HG03558 (cell line): ENCODE results near the gene MACROD1.
"Not testable (repeated sequence)": the region's sequence is repeated elsewhere in the genome, so short reads cannot be mapped to it uniquely, and the experiment has no call there.

Experiments
- ATAC-seq: cut with Tn5 transposase; IDR thresholded peaks from one replicate; pipeline ENCODE4 v1.9.1; 2021; ENCODE audit warnings: moderate number of reproducible peaks; ENCODE audit not compliant: unreplicated experiment; ENCODE audit errors: extremely low read depth

MACROD1 gene

DNA sequence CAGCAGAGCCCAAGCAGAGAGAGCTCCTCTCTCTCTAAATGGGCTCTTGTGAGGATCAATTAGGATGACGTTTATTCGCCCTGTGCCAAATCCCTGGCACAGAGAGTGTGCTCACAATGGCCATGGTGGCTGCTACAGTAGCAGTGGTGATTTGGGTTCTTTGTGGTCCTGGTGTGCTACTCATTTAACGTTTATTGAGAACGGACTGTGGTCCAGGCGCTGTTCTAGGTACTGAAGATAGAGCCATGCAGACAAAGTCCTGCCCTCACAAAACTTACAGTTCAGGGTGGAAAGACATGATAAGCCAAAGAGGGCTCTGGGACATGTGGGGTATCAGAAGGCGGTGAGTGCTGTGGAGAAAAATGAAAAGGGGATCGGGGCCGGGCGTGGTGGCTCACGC is 174.4 kb downstream of the MACROD1 start:
- no peak for ATAC-seq

- no peak for ATAC-seq
Observed at GRCh38 chr11:63986932-63987513, 178.9 kb downstream of the MACROD1 start.

DNA sequence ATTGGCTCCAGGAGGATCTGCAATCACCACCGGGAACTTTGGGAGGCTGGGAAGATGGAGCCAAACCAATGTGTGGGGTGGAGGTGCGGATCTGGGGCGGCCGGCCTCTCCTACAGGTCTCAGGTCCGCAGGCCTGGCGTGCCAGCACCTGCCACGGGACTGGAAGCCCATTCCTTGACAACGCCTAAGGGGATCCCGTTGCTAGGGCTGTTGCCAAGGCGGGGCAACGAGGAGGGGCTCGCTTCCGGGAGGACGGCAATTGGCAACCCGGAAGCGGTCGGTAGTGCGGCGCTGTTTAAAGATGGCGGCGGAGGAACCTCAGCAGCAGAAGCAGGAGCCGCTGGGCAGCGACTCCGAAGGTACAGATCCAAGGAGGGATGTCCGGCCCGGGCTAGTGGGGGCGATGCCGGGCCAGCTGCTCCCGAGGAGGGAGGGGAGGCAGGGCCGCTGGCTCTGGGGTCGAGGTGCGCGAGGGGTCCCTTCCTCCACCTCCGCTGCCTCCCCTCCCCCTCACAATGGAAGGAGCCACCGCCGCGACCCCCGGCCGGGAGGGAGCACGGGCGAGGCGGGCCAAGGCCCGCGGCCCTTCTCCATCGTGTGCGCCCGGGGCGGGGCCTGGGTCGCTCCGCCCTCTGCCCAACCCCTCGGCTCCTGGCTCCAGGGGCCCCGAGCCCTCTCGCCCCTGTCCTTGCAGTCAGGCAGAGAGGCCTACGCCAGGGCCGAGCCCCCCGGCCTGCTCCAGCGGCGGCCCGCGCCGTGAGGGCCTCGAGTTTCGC is 179.6 kb downstream of the MACROD1 start, which contains the start of gene OTUB1:
Gene OTUB1 (plus strand): TSS at position 283 of the 776 bp plus-strand sequence. CDS start 19 bp downstream, at position 302.
- no peak for ATAC-seq

DNA sequence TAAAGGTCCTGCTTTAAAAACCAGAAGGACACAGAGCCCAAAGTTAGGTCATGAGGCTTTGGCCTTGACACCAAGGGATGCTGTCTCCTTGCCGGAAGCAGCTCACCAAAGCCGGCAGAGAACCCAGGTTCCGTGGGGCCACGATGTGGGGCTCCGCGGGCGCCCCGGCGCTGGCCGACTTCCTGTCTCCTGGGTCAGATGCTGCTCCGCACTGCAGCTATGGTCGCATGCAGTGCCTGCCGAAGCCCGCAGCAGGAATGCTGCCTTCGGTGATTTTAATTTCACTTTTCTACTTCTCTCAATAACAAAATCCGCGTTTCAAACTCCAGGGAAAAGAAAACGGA is 180.1 kb downstream of the MACROD1 start:
- no peak for ATAC-seq

DNA sequence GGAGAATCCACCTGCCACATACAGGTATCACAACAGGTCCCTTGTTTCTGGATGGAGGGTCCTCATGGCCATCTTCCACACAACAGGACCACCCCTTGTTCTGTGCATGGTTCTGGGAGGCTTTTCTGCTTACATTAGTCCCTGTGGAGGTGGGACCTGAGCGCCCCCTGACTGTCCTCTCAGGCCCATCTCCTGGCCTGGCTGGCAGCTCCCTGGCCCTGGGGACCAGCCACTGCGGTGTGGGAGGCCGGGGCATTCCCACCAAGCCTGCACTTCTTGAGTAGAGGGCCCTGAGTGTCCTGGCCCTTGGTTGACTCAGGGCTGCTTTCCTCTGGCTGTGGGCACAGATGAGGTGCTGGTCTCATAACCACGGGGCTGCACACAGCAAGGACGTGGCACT is 186.5 kb downstream of the MACROD1 start:
- no peak for ATAC-seq

GRCh38 chr11:63978551-63979239 is 187.2 kb downstream of the MACROD1 start:
- ATAC-seq = no peak

DNA sequence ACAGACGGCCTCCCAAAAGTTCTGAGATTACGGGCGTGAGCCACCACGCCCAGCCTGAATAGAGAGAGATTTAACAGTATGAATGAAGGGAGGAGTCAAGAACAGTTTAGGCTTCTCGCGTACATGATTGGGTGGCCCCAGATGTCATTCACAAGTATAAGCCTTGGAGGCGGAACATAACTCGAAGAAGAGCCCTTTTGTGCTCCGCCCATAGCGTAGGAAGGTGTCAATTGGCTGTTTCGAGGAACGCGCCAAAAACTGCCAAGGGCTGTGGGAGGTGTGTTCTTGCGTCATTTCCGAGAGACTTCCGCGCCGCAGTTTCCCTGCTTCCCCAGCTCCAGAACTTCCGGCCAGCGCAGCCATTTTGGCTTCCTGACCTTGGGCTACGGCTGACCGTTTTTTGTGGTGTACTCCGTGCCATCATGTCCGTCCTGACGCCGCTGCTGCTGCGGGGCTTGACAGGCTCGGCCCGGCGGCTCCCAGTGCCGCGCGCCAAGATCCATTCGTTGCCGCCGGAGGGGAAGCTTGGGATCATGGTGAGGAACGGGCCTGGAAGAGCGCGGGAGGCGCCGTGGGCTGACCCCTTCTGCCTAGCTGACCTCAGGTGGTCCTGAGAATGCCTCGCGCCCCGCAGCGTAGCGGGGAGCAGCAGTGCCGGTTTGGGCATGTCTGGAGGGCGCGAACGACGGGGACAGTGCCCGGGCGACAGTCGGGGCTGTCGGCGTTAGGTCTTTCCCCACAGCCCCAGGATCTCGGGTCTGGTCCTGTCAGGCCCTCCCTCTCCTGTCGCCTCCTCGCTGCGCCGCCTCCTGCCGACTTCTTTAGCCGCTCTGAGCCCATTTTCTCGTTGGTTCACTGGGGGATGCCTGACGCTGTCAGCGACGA is 191.4 kb downstream of the MACROD1 start, which contains the start of gene COX8A:
Gene COX8A (plus strand): TSS at position 362 of the 885 bp plus-strand sequence. CDS start 61 bp downstream, at position 423.
- ATAC-seq = peak; percentile 89

DNA sequence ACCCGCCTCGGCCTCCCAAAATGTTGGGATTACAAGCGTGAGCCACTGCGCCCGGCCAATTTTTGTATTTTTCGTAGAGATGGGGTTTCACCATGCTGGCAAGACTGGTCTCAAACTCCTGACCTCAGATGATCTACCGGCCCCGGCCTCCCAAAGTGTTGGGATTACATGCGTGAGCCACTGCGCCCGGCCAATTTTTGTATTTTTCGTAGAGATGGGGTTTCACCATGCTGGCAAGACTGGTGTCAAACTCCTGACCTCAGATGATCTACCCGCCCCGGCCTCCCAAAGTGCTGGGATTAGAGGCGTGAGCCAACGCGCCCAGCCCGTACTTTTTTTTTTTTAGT is 192.0 kb downstream of the MACROD1 start:
- ATAC-seq = not testable (repeated sequence)

DNA sequence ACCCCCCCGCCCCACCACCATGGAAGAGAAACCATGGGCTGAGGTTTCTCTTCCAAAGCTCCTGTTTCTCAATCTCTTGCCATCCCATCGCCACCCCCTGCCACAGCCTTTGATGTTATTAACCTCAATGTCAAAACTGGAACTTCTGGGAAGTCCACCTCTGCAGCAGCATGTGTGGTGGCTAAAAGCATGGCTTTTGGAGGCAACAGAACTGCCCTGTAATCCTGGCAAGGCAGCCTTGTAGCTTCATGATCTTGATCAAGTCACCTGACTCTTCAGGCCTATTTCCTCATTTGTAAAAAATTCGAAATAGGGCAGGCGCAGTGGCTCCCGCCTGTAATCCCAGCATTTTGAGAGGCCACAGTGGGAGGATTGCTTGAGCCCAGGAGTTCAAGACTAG is 195.0 kb downstream of the MACROD1 start:
- no peak for ATAC-seq

DNA sequence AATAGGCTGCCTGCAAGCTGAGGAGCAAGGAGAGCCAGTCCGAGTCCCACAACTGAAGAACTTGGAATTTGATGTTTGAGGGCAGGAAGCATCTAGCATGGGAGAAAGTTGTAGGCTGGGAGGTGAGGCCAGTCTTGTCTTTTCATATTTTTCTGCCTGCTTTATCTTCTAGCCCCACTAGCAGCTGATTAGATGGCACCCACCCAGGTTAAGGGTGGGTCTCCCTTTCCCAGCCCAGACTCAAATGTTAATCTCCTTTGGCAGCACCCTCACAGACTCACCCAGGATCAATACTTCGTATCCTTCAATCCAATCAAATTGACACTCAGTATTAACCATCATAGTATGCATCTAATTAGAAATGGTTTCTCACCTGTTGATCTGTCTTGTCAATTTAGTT is 196.5 kb downstream of the MACROD1 start:
- no peak for ATAC-seq

GRCh38 chr11:63966444-63966843 is 199.5 kb downstream of the MACROD1 start:
- no peak for ATAC-seq

DNA sequence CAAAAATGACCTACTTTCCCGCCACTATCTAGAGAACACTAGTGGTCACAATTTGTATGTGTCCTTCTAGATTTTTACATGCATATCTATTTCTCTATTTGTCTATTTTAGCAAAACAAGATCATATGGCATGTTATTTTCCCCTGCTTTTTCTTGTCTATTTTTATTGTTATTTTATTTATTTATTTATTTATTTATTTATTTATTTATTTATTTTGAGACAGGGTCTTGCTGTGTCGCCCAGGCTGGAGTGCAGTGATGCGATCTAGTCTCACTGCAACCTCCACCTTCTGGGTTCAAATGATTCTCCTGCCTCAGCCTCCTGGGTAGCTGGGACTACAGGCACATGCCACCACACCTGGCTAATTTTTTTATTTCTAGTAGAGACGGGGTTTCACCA is 202.0 kb downstream of the MACROD1 start:
- ATAC-seq = not testable (repeated sequence)

- ATAC-seq = no peak
Observed at GRCh38 chr11:63961608-63962412, 204.1 kb downstream of the MACROD1 start.

DNA sequence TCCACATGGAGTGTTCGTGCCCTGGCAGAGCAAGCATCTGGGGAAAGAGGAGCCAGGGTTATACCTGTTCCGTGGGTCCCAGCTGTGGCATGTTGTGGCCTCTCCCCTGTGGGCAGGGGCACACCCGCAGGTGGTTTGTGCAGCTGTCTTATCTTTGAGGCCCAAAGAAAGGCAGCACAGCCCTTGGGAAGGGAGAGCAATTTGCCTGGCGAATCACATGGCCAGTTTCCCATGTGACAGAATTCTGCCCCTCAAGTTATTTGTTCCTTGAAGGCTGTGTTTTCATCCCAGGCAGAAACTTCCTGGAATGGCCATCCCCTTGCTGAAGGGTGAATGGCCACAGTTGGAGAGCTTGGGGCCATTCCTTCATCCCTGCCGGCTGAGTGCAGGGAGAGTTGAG is 207.9 kb downstream of the MACROD1 start:
- no peak for ATAC-seq

DNA sequence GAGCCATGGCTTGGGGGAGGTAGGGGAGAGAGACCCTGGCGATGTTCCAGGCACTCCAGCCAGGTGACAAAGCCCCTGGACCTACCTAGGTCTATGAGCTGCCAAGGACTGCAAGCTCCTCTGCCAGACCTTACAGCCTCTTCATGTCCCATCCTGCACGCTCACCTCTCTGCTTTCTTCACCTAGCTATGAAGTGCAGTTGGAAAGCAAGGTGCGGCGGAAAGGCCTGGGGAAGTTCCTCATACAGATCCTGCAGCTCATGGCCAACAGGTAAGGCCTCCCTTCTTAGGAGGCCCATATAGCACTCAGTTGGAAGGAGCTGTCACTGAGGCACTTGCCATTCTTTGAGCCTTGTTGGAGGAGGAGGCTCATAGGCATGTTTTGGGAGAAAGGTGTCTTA is 213.3 kb downstream of the MACROD1 start:
- ATAC-seq = no peak

- ATAC-seq = no peak
Observed at GRCh38 chr11:63951779-63952536, 214.0 kb downstream of the MACROD1 start.
